Stimulated activated CD4-positive, alpha-beta T cell treated with anti-CD3 and anti-CD28 coated beads, Interleukin-12 subunit alpha, Interleukin-12 subunit beta, amount 100 ng/mL, for 4 hours (primary cell): Measurements from ENCODE around the gene NUAK2.
"Not testable (repeated sequence)": the region's sequence is repeated elsewhere in the genome, so short reads cannot be mapped to it uniquely, and the experiment has no call there.

ENCODE experiments used
- DNase-seq: peaks from one replicate; pipeline ENCODE4 v3.0.0-alpha.2; 2020

Gene NUAK2

DNA sequence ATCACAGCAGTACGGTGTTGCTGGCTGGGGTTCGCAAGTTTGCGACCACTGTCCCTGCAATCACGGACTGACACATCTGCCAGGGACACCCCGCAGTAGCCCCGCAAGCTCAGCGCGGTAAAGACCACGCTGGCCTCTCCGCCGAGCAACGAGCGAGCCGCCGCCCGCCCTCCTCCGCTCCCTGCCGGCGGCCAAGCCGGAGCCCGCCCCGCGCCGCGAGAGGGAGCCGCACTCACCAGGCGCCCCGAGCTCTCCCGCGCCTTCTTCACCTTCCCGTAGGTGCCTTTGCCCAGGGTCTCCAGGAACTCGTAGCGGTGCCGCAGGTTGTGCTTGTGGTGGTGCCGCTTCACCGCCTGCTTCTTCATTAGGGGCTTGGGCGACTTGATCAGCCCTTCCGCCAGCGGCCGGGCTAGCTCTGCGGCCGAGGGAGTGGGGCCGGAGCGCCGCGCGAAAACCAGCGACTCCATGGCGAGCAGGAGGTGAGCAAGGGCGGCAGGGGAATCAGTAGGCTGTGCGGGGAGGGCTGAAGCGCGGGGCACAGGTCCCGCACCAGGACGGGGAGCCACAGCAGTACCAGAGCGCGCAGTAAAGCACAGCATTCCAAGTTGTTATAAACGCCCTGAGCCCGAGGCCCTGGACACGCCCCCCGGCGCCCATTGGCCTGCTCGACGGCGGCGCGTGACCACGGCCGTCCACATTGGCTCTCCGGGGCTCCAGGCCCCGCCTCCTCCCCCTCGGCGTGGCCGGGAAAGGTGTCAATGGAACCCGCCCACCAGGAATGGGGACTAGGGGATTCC, at the start of gene NUAK2:
Gene NUAK2, minus strand, starts transcription at position 584 of the 797 bp plus-strand sequence. Its CDS starts 117 bp downstream, at position 467.
- DNase-seq = peak; percentile 84

DNA sequence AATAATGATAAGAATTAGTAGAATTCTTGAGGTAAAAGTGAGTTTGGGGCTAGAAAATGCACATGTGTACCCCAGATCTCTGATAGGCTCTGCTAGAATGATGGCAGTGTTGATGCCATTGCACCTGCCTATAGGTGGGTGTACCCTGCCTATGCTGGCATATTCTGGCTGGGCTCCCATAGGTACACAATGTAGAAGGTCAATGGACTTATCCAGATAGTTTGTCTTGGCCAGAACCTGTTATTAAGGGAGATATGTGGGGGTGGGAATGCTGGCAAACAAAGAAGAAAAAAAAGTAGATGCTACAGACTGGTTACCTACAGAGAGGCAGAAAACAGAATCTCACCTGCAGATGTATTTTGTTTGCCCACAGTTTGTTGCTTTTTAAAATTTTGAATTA, 49.2 kb upstream of the NUAK2 start:
- DNase-seq = no peak

DNA sequence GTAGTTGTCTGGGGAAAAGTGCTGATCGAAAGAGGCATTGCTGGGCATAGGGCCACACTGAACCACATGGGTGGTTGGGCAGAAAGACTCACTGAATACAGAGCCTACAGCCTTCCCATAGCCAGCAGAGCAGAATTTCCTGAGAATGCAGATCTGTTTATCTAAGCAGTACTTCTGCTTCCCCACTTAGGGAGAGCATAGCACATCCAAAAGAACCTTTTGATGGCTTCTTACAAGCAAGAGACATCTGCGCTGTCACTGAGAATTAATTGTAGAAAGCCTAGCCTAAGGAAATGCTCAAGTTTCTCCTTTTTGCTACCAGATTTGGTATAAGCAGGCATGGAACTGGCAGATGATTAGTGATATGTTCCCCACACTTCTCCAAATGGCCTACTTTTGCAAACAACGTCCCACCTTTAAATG, 48.2 kb upstream of the NUAK2 start:
- DNase-seq = no peak

DNA sequence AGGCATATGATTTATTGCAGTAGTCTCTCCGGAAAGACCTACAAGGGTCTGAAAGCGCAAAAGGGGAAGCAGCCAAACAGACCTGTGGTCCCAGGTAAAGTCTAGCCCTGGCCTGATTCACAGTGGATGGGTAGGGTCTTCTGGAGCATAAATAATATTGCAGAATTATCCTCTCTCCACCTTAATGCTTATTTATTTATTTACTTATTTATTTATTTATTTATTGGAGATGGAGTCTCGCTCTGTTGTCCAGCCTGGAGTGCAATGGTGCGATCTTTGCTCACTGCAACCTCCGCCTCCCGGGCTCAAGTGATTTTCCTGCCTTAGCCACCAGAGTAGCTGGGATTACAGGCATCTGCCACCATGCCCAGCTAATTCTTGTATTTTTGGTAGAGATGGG, 46.9 kb upstream of the NUAK2 start:
- DNase-seq = no peak

DNA sequence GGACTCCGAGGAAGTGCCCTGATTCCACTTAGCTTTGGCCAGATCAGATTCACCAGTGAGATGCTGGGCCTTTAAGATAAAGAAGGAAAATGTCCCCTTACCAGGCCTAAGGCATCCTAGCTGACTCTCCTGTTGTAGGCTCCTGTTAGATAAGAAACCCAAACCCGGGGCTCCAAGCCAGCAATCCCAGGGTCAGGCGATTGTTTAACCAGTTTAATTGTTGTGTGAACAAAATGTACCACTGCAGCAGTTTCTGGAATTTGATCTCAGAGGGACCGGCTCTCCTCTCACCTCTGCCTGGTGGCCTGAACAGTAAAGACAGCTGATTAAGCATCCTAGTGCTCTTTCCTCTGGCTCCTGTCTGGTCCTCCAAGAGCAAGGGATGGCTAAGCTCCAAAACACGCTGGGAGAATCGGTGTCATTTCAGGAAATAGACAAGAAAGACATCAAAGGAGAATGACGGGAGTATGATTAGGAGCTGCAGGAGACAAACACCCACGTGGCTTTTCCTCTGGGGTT, 44.5 kb upstream of the NUAK2 start:
- DNase-seq = no peak

DNA sequence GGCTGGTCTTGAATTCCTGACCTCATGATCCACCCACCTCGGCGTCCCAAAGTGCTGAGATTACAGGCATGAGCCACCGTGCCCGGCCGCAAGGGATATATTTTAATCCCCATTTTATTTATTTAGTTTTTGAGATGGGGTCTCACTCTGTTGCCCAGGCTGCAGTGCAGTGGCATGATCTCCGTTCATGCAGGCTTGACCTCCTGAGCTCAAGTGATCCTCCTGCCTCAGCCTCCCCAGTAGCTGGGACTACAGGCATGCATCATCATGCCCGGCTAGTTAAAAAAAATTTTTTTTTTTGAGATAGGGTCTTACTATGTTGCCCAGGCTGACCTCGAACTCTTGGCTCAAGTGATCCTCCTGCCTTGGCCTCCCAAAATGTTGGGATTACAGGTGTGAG, 43.5 kb upstream of the NUAK2 start:
- DNase-seq = not testable (repeated sequence)

DNA sequence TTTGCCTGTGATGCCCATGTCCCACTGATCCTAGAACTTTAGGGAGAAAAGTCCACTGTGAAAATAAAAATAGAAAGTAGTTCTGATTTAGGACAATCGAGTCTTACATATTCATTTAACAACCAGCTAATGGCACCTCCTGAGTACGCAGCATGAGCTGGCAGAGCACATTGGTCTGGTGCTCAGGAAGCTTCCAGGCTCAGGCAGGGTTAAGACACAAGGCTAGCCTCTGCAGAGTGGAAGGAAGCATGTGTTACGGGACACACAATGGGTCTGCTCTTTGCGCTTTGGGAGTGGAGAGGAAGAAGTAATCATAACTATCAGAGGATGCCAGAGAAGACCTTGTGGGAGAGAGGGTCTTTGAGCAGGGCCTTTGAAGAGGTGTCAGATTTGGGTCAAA, 39.3 kb upstream of the NUAK2 start:
- no peak for DNase-seq

DNA sequence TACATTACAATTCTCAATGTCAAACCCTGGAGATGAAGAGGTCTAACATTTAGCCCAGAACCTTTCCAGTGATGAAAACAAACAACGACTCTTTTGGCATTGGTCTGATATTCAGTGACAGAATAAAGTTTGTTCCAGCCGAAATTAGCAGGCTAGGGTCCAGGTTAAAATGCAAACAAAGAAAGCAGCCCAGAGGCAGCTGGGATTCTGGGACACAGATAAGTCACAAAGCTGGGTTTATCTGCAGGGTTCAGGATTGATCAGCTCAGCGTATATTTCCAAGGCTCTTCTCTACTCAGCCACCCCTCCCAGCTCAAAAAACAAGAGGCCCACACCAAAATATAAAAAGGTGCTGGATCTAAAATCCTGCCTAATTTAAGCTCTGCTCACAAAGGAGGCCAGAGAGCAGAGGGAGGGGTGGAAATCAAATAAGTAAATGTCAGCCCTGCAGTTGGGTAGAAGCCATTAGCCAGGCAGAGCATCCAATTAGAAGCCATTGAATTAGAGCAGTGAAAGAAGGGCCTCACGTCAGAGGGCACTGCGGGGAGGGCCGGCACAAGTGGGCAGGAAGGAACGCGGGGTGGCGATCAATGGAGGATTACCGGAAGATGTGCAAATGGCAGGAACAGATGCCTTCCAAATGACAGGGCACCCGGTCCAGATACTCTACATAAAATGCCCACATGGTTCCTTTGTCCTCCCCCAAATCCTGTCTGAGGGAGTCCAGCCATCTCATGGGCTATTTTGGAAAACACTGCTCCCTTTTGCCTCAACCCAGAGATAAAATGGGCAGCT, 38.4 kb upstream of the NUAK2 start:
- no peak for DNase-seq

DNA sequence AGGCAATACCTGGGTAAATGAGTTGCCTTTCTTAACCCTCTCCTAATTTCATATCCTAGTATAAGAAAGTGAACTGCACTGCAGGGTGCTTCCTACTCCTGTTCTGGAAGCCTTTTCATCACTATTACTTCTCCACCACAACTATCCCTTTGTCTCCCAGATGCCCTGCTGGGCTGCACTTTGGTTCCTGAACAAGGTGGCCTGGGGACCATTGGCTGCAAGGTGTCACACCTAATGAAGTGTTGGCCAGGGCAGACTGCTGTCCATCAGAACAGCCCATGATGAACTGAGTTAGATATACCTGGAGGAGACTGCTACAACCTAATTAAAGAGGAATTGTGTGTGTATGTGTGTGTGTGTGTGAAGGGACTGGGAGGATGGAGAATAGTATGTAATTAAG, 37.0 kb upstream of the NUAK2 start:
- no peak for DNase-seq

DNA sequence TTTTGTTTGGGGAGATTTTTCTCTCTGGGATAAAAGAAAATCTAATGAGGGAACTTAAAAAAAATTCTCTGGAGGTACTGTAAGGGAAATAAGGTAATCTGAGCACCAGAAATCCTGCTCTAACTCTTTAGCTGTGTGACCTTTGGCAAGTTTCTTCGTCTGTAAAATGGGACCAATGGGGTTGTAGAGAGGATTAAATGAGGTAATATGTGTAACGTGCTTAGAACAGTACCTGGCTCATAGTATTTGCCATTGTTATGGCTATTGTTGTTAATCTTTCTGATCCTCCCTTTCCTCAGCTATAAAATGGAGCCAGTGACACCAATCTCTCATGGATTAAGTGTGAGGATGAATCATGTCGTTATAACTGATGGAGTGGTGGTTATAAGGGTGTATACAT, 36.0 kb upstream of the NUAK2 start:
- no peak for DNase-seq

DNA sequence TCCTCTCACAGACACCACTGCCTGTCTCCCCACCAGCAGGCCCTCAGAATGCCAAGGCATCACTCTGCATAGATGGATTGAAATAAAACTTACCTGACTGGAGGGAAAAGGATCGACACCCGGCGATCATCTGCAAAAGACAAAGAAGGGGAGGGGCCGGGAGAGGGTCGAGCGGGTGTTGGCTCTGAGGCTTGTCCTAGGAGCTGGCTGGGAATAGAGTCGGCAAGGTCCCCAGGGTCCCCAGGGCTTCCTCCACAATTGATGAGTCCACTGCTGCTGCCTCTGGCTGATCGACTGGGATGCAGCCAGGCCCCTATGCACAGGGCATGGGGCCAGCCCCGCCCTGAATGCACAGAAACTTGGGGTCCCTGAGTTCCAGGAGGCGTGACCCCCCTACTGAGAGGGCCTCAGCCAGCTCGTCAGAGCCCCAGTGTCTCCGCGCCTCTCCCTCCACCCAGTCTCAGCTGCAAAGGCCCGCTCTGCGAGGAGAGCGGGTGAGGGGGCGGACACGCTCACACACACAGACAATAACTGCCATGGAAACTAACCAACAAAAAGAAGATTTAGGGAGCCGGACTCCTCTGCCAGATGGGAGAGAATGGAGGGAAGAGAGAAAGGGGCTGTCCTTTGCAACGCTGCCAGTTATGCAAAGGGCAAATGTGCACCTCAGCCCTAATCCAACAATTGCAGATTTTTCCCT, 35.0 kb upstream of the NUAK2 start, which contains the start of gene KLHDC8A:
Gene KLHDC8A, minus strand, starts transcription at position 483 of the 700 bp plus-strand sequence. CDS start 13,318 bp downstream, outside the sequence.
- DNase-seq = no peak

DNA sequence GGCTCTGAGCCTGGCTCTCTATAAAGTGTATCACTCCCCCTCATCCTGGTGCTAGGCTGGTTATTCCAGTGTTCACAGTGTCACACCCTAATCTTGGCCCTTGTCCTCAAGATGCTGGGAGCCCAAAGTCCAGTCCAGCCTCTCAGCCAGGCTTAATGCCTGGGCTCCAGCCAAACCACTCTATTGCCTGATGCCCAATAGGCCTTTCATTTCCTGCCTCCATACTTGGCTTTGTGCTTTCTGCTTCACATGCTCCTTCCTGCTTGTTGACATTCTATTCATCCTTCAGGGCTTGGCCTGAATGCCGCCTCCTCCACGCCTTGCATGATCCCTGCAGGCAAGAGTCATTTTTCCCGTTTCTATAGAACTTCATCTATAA, 33.5 kb upstream of the NUAK2 start:
- DNase-seq = no peak

DNA sequence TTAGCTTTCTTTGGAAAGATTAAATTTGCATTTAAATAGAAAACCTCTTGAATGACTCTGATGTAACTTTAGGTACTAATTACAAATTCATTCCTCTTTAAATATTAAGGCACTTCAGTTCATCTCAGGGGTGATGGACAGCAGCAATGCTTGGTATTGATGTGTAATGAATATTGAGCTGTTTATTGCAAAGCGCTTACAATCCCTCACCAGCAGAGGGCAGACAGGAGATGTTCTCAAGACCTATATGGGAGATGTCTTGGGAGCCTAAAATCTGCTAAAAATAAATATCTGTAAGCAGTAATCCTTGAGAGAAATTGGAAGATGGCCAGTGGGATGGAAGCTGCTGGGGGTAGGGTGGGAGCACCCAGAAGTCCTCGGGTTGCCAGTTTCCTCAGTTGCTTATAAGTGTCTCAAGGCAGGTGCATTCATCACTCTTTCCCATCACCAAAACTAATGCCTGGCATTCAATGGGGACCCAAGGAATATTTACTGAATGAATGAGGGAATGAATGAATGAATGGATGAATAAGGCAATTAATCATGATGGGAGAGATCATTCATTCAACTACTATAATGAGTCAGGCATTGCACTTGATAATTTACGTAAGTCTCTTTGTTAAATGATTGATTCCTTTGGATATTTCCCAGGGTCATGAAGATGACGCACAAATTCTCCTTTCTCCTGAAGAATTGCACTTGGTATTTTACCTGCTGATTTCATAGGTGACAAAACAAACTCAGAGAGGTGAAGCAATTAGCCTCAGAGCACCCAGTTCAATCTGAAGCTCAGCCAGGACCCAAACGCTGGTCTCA, 32.9 kb upstream of the NUAK2 start:
- DNase-seq = peak; percentile 38

DNA sequence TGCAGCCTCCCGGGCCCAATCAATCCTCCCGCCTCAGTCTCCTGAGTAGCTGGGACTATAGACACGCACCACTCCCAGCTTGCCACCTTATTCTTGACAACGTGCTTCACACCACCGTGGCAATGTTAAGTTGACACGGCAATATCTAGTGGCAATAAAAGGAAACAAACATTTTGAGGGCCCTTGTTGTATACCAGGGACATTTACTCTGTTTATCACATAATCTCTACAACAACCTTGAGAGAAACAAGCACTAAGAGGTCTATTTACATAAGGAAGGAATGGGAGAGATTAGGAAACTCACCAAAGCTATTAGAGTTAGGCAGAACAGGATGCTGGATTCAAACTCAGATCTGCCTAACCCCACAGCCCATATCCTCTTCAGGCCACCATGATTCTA, 32.1 kb upstream of the NUAK2 start:
- no peak for DNase-seq

DNA sequence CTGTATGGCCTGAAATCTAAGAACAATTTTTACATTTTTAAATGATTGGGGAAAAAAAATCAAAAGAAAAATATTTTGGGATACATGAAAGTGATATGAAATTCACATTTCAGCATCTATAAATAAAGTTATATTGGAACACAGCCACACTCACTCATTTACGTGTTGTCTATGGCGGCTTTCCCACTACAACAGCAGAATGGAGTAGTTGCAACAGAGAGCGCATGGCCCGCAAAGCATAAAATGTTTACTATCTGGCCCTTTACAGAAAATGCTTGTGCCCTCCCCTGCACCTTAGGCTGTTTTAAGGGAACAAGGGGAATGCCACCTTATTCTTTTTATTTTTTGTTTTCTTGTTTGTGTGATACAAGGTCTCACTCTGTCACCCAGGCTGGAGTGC, 31.6 kb upstream of the NUAK2 start:
- no peak for DNase-seq

DNA sequence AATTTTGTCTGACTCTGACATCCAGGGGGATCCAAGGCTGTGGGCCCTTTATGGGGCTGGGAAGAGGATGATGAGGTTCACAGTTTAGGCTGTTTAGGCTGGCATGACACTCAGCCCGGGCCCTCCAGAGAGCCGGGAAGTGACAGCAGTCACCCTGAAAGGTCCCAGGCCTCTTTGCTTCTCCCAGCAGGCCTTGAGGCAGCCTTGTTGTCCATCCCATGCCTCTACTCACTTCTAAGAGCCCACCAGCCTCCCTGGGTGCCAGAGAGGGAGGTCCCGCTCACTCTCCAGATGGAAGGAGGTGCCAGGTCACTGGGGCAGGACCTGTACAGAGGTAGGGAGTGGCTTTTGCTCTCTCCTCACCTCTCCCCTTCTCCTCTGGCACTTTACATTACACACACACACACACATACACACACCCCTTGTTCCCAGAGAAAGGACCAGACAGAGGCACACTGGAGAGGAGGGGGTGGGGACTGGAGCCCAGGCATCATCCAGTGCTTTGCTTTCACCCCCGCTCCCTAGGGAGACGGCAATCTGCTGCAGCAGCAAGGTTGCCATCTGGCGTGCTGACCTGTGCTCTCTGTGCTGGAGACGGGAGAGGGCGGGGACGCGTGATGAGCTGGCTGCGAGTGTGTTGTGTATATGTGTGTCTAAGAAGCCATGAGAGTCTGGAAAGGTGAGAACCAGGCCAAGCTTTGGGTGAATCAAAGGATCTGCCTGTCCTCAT, 30.6 kb upstream of the NUAK2 start:
- no peak for DNase-seq

DNA sequence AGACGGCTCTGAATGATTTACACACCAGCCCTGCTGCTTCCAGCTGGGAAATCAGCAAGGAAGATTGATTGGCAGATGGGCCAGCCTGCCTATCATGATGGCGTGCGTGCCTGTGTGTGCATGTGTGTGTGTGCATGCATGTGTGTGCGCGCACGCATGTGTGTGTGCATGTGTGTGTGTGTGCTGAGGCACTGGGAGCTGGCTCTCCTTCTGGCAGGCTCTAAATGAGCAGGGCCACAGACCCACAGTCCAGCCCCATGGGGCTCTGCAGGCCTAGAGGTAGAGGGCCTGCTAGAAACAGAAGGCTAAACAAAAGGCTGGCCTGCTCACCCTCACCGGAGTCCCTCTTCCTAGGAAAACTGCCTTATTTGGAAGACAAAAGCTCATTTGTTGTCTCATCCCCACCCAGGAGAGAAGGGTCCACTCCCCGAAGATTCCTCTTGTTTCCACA, 29.2 kb upstream of the NUAK2 start:
- DNase-seq = no peak

DNA sequence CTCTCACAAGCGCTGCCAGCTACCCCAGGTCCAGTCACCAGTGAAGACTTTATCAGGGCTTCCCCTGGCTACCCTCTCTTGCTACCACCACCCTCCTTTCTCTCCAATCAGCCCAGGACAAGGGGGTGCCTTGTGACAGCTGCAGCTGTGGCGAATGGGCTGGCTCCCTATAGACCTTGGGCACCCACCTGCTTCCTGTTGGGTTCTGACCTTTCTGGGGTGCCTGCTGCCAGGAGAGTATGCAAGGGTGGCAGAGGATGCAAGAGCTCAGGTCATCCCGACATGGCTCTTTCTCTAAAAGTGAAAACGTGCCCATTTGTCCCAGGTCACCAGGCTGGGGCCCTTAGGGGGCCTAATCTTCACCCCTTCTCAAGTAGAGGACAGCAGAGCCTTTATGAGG, 28.6 kb upstream of the NUAK2 start:
- no peak for DNase-seq

DNA sequence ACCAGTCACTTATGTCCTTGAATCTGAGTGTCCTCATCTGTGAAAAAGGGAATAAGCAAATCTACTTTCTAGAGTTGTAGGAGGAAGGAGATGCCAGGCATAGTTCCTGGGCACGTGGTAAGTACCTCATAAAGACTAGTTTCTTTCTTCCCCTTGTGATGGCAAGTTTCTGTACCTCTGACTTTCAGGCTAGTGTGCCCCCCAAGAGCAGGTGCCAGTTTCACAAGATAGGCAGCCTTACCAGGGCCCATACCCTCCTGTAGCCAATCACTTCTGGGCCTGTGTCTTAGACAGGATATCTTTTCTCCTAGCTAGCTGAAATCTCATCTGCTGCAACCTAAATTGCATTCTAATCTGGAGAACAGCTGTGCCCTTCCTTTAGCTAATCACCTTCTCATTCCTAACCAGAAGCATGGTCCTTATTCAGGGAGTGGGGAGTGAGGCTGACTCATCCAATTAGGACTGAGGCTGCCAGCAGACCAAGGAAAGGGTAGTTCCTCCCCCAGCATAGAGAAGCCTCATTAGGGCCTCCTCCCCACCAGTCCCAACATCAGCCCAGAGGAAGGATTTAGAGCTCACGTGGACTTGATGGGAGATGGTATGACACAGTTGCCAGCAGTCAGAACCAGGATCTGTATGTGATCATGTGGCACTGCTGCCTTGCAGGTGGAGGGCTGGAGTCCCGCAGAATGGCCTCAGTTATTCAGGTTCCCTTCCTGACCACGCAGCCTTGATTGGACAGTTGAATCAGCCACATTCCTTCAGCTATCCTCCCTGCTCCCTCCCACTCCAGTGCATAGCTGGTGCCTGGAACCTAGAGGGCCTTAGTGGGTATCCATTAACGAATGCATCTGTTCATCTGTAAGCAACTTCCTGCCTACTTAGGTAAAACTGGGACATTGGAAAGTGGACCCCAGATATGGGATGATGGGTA, 27.3 kb upstream of the NUAK2 start:
- DNase-seq = no peak

DNA sequence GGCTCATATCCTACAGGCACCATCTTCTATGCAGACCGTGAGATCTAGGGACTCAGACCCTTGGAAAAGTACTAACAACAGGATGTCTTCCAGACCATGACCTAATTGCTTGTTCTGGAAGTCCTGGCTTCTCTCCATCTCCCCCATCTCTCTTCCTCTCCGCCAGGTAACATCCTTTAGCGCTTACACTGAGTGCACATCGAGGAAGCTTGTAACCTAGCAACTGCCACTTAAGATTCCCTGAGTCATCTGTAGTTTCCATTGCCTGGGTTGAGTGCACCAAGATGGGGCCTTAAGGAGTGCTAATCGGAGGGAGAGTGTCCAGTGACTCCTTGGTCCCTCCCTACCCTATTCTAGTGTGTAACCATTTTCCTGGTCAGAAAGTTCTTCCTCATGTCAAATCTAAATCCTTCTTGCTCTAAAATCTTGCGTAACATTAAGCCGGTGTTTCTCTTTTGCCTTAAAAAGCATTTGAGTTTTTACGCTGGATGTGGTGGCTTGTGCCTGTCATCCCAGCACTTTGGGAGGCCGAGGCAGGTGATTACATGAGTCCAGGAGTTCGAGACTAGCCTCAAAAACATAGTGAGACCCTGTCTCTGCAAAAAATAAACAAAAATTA, 25.5 kb upstream of the NUAK2 start:
- no peak for DNase-seq
